ENCODE results near the gene OR10A6.

The OR10A6 gene, protein sequence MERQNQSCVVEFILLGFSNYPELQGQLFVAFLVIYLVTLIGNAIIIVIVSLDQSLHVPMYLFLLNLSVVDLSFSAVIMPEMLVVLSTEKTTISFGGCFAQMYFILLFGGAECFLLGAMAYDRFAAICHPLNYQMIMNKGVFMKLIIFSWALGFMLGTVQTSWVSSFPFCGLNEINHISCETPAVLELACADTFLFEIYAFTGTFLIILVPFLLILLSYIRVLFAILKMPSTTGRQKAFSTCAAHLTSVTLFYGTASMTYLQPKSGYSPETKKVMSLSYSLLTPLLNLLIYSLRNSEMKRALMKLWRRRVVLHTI

DNA sequence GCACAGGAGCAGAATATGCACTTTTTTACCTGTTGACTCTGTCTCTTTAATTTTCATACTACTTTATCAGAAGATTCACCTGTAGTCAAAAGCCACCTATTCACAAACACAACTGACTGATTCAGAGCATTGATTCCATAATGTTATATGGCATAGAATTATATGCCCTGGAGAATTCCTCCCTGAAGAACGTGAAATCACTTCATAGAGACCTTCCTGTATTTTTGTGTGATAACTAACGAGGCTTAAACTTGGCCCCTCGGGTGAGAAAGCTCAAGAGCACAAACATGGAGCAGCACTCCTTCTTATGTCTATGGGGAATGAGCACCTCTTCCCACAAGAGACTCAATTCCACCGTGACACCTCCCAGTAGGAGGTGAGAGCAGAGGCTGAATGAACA is at the start of gene OR10A6:
OR10A6 (minus strand) TSS at position 101 of the 400 bp plus-strand sequence. CDS start 2,606 bp downstream, outside the sequence.
- TF ChIP-seq, protein P1, sequence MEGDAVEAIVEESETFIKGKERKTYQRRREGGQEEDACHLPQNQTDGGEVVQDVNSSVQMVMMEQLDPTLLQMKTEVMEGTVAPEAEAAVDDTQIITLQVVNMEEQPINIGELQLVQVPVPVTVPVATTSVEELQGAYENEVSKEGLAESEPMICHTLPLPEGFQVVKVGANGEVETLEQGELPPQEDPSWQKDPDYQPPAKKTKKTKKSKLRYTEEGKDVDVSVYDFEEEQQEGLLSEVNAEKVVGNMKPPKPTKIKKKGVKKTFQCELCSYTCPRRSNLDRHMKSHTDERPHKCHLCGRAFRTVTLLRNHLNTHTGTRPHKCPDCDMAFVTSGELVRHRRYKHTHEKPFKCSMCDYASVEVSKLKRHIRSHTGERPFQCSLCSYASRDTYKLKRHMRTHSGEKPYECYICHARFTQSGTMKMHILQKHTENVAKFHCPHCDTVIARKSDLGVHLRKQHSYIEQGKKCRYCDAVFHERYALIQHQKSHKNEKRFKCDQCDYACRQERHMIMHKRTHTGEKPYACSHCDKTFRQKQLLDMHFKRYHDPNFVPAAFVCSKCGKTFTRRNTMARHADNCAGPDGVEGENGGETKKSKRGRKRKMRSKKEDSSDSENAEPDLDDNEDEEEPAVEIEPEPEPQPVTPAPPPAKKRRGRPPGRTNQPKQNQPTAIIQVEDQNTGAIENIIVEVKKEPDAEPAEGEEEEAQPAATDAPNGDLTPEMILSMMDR (IDR thresholded peaks at IDR 0.05; ENCODE audit: extremely low read depth, insufficient read depth, missing control alignments): no peak

GRCh38 chr11:7977232-7977917 is 46.3 kb upstream of the OR10A6 start:
- in situ Hi-C loops (cut with MboI; ENCODE audit: low pct_unique_long_range_greater_than_20kb, low sequenced_read_pairs, unreplicated experiment): no loop called here
- TF ChIP-seq, protein P1 (IDR thresholded peaks at IDR 0.05; ENCODE audit: extremely low read depth, insufficient read depth, missing control alignments): no peak
- no peak for DNase-seq (ENCODE audit: low spot score)

More for the DNA sequence above, at the start of gene OR10A6:
- in situ Hi-C loops (cut with MboI; ENCODE audit: low pct_unique_long_range_greater_than_20kb, low sequenced_read_pairs, unreplicated experiment): no loop called here
- DNase-seq (ENCODE audit: low spot score): no peak

DNA sequence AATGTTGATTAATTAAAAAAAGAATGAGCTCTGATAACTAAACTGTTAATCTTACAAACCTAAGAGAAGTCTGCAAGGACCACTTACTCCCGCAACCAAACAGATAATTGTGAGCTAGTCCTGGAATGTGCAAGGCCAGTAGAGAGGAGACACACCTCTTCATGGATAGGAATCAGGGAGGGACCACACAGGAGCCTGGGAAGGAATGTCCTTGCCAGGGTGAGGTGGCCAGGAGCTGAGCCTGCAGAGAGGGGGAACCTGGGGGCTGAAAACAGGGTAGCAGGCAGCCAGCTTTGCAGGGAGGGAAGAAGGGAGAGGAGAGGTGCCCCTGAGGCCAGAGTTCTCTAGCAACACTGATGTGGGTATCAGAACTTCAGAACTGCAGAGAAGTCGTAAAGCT is 43.6 kb upstream of the OR10A6 start:
- no peak for DNase-seq (ENCODE audit: low spot score)
- in situ Hi-C loops (cut with MboI; ENCODE audit: low pct_unique_long_range_greater_than_20kb, low sequenced_read_pairs, unreplicated experiment): no loop called here

GRCh38 chr11:7973011-7973410 is 41.9 kb upstream of the OR10A6 start:
- DNase-seq (ENCODE audit: low spot score): no peak
- TF ChIP-seq, protein P1 (IDR thresholded peaks at IDR 0.05; ENCODE audit: extremely low read depth, insufficient read depth, missing control alignments): no peak
- in situ Hi-C loops (cut with MboI; ENCODE audit: low pct_unique_long_range_greater_than_20kb, low sequenced_read_pairs, unreplicated experiment): no loop called here

More for the DNA sequence above, 43.6 kb upstream of the OR10A6 start:
- TF ChIP-seq, protein P1 (IDR thresholded peaks at IDR 0.05; ENCODE audit: extremely low read depth, insufficient read depth, missing control alignments): no peak

GRCh38 chr11:7971846-7972245 is 40.8 kb upstream of the OR10A6 start:
- DNase-seq (ENCODE audit: low spot score): no peak
- TF ChIP-seq, protein P1 (IDR thresholded peaks at IDR 0.05; ENCODE audit: extremely low read depth, insufficient read depth, missing control alignments): no peak
- in situ Hi-C loops (cut with MboI; ENCODE audit: low pct_unique_long_range_greater_than_20kb, low sequenced_read_pairs, unreplicated experiment): no loop called here

- in situ Hi-C loops (cut with MboI; ENCODE audit: low pct_unique_long_range_greater_than_20kb, low sequenced_read_pairs, unreplicated experiment): no loop called here
- no peak for DNase-seq (ENCODE audit: low spot score)
- TF ChIP-seq, protein P1 (IDR thresholded peaks at IDR 0.05; ENCODE audit: extremely low read depth, insufficient read depth, missing control alignments): no peak
These were observed 38.9 kb upstream of the OR10A6 start for GRCh38 chr11:7969756-7970646.

Measured in GM13977 (cell line).